Tibial nerve (tissue), 4 donors: ENCODE data around the gene PHKG1. TPM values are rescaled to one million over a fixed set of nuclear protein-coding genes. Genes with fewer than 3 reads are reported as not detected.
A peak's percentile ranks its signal among the peaks of the same experiment; 100 is the strongest.

Source experiments
- DNase-seq, 2 donors: peaks; one replicate each; pipeline ENCODE4 v3.0.0-alpha.2; 2019; ENCODE audit warnings: low spot score in 2 of 2
- H3K27ac ChIP-seq, 4 donors: fragments of 200-600 bp; sonication (generic) in 3 of 4; one replicate each; pipeline ENCODE4 v1.5.1; 2017 to 2019; ENCODE audit warnings: mild to moderate bottlenecking in 1 of 4
- H3K27me3 ChIP-seq, 2 donors: fragments of 200-600 bp; sonication (generic) in 1 of 2; one replicate each; pipeline versions ENCODE4 v1.5.1 to v1.6.0; 2017 to 2019
- H3K36me3 ChIP-seq, 3 donors: fragments of 200-600 bp; sonication (generic); one replicate each; pipeline ENCODE4 v1.5.1; 2018 to 2019
- H3K4me1 ChIP-seq, 4 donors: fragments of 200-600 bp; sonication (generic) in 3 of 4; one replicate each; pipeline ENCODE4 v1.5.1; 2017 to 2019
- H3K4me3 ChIP-seq, 4 donors: fragments of 200-600 bp; sonication (generic) in 3 of 4; one replicate each; pipeline ENCODE4 v1.5.1; 2017 to 2019; ENCODE audit warnings: mild to moderate bottlenecking in 1 of 4, moderate library complexity in 1 of 4
- H3K9me3 ChIP-seq, 4 donors: fragments of 200-600 bp; sonication (generic) in 3 of 4; one replicate each; pipeline ENCODE4 v1.5.1; 2017 to 2019
- EP300 ChIP-seq, 2 donors: sonication (generic); formaldehyde crosslinking; IDR thresholded peaks; one replicate each; pipeline ENCODE4 v1.6.1; 2017; ENCODE audit warnings: antibody characterized with exemption in 2 of 2, mild to moderate bottlenecking in 1 of 2
- POLR2A ChIP-seq, 2 donors: fragments of 450-650 bp; IDR thresholded peaks; one replicate each; pipeline ENCODE4 v1.6.1; 2017; ENCODE audit warnings: antibody characterized with exemption in 2 of 2, mild to moderate bottlenecking in 2 of 2, moderate library complexity in 2 of 2
- WGBS, 2 donors: methylation state at CpG; one replicate each; pipeline ENCODE4 v1.1.5; 2018; 5-methylcytosine and 5-hydroxymethylcytosine counted together
- total RNA-seq, 4 donors: library from RNA; depleted of rRNA; stranded (reverse); fragments of >200 nt; gene quantifications; one replicate each; pipeline ENCODE4 v1.1.0, GENCODE V29; 2016
- TF ChIP-seq, protein P1 (sequence below), 5 experiments: fragments of 200-600 bp in 3 of 5; fragments of 450-650 bp in 2 of 5; sonication (generic) in 3 of 5; IDR thresholded peaks; one replicate each; pipeline ENCODE4 v1.5.1; 2016 to 2019; ENCODE audit warnings: antibody characterized with exemption in 5 of 5, mild to moderate bottlenecking in 3 of 5, moderate library complexity in 2 of 5

Gene PHKG1
- total RNA-seq, 4 donors from 2014 or later = 0.39 to 4.2 (median 1.3) TPM

DNA sequence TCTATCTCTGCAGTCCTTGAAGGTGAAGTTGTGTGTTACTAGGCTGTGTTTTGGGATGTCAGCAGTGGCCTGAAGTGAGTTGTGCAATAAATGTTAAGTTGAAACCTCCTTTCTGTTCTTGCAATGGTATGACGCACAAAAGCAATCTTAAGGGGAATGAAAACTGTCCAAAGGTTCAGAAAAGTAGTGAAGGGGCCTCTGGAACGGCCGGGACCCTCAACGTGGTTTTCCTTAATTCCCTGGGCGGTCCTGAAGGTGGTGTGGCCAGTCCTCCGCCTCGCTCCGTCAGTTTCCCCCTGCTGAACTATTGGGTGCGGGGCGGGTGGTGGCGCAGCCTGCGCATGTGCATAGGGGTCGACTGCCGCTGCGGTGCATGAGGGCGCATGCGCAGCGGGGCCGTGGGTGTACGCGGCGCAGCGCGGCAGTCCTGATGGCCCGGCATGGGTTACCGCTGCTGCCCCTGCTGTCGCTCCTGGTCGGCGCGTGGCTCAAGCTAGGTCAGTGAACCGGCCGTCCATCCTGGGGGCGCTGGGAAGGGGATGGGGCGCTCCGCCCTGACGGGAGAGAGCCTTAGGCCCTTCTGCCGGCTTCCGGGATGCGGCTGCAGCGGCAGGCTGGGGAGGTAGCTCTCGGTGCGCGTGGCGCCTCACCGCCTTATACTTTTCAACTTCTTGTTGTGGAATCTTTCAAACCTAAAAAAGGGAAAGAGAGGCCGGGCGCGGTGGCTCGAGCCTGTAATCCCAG, 28.7 kb downstream of the PHKG1 start, which contains the start of gene SUMF2:
SUMF2 (plus strand) TSS at position 405 of the 744 bp plus-strand sequence; CDS start at position 431, 26 bp downstream.
- H3K4me1 ChIP-seq = peaks cover 0 to 21% (median 3%) of the 10 kb centered on the region in 4 donors
- H3K4me3 ChIP-seq = peak within 1 kb of the TSS; percentile 86 to 100 (median 94)
- no peaks in the 10 kb centered on the region for H3K27me3 ChIP-seq
- TF ChIP-seq, protein P1, sequence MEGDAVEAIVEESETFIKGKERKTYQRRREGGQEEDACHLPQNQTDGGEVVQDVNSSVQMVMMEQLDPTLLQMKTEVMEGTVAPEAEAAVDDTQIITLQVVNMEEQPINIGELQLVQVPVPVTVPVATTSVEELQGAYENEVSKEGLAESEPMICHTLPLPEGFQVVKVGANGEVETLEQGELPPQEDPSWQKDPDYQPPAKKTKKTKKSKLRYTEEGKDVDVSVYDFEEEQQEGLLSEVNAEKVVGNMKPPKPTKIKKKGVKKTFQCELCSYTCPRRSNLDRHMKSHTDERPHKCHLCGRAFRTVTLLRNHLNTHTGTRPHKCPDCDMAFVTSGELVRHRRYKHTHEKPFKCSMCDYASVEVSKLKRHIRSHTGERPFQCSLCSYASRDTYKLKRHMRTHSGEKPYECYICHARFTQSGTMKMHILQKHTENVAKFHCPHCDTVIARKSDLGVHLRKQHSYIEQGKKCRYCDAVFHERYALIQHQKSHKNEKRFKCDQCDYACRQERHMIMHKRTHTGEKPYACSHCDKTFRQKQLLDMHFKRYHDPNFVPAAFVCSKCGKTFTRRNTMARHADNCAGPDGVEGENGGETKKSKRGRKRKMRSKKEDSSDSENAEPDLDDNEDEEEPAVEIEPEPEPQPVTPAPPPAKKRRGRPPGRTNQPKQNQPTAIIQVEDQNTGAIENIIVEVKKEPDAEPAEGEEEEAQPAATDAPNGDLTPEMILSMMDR (IDR thresholded peaks at IDR 0.05) = peak in 3 of 5 experiments; percentile 13 to 60 (median 46)
- TF ChIP-seq POLR2A (IDR thresholded peaks at IDR 0.05) (peak; percentile 80), EP300 (IDR thresholded peaks at IDR 0.05) (peak; percentile 55 to 91)
- peaks cover 0 to 56% (median 11%) of the 10 kb centered on the region in 3 donors for H3K36me3 ChIP-seq
- DNase-seq = peak; percentile 78 to 83
- WGBS, 2 donors = 0% methylated on average over 19 to 42 of the region's 49 CpGs
- H3K9me3 ChIP-seq = no peaks in the 10 kb centered on the region
- H3K27ac ChIP-seq = peak within 1 kb of the TSS; percentile 82 to 94 (median 91)

DNA sequence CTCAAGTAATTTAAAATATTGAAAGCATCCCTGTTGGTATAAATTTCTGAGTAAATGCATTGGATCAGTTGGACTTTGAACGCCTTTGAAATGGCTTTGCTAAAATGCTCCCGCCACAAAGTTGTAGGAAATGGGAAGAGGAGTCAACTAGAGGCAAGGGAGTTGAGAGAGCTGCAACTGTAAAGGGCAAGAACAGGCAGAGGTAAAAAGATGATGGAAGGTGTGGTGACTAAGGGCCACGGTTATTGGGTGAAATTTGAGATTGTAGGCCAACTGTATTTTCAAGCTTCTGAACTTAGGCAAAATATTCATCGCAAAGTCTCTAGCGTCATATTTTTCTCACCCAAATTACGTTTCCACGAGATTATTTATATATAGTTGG, 29.3 kb downstream of the PHKG1 start:
- H3K36me3 ChIP-seq = peaks cover 0 to 56% (median 14%) of the 10 kb centered on the region in 3 donors
- H3K4me3 ChIP-seq = peak overlapping the region in 3 of 4 donors; percentile 86 to 100 (median 94)
- DNase-seq = no peak
- no peaks in the 10 kb centered on the region for H3K9me3 ChIP-seq
- no peaks in the 10 kb centered on the region for H3K27me3 ChIP-seq
- peak overlapping the region; percentile 82 to 94 (median 91) for H3K27ac ChIP-seq
- TF ChIP-seq EP300 (IDR thresholded peaks at IDR 0.05) (no peak), POLR2A (IDR thresholded peaks at IDR 0.05) (no peak)
- TF ChIP-seq, protein P1 (IDR thresholded peaks at IDR 0.05) = no peak
- peaks cover 0 to 21% (median 3%) of the 10 kb centered on the region in 4 donors for H3K4me1 ChIP-seq
- 65 to 70% methylated on average over 7 of the region's 7 CpGs for WGBS, 2 donors

DNA sequence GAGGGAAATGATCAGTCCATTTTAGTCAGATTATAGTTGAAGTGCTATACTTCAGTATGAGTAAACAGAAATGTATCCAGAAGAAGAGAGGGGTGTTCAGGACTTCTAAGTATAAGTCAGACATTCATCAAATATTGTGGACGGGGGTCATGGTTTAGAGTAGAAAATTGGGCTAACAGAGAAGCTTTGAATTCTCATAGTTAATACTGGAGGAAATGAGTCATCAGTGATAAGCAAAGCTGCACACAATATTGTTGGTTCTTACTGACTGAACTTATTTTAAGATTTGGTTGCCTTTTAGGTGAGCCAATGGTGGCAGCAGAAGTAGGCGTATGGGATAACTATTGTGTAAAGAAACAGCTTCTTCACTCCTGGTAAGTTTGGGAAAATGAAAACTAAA, 30.4 kb downstream of the PHKG1 start:
- Histone ChIP-seq H3K4me1 (peaks cover 0 to 21% (median 3%) of the 10 kb centered on the region in 4 donors), H3K36me3 (peaks cover 0 to 63% (median 14%) of the 10 kb centered on the region in 3 donors), H3K9me3 (no peaks in the 10 kb centered on the region), H3K27me3 (no peaks in the 10 kb centered on the region), H3K27ac (peak overlapping the region in 1 of 4 donors; percentile 4), H3K4me3 (no peak overlapping the region)
- DNase-seq = no peak
- 53 to 65% methylated on average over 2 of the region's 2 CpGs for WGBS, 2 donors
- TF ChIP-seq EP300 (IDR thresholded peaks at IDR 0.05) (no peak), POLR2A (IDR thresholded peaks at IDR 0.05) (no peak)
- TF ChIP-seq, protein P1 (IDR thresholded peaks at IDR 0.05) = no peak

DNA sequence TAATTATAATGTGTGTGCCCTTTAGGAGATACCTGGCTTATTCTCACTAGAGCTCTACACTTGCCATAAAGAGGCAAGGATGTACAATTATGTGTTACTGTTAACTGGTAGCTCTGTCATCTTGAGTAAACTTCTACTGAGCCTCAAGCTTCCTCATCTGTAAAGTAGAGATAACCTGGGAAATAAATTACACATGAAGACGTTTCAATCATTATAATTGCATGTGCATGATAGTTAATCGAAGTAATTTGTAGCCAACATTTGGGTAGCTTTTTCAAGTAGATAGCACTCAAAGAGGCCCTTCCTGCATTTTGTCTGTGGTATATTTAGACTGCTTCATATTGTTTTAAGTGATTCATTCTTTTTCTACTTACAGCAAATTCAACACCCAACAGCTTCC, 38.8 kb downstream of the PHKG1 start:
- peaks cover 0 to 29% (median 7%) of the 10 kb centered on the region in 4 donors for H3K4me1 ChIP-seq
- H3K4me3 ChIP-seq = no peak overlapping the region
- DNase-seq = no peak
- H3K27me3 ChIP-seq = no peaks in the 10 kb centered on the region
- WGBS, 2 donors = 77 to 88% methylated on average over 2 of the region's 2 CpGs
- H3K9me3 ChIP-seq = no peaks in the 10 kb centered on the region
- no peak overlapping the region for H3K27ac ChIP-seq
- H3K36me3 ChIP-seq = peaks cover 0 to 58% (median 13%) of the 10 kb centered on the region in 3 donors
- TF ChIP-seq, protein P1 (IDR thresholded peaks at IDR 0.05) = no peak
- TF ChIP-seq EP300 (IDR thresholded peaks at IDR 0.05) = no peak
- no peak for TF ChIP-seq POLR2A (IDR thresholded peaks at IDR 0.05)

DNA sequence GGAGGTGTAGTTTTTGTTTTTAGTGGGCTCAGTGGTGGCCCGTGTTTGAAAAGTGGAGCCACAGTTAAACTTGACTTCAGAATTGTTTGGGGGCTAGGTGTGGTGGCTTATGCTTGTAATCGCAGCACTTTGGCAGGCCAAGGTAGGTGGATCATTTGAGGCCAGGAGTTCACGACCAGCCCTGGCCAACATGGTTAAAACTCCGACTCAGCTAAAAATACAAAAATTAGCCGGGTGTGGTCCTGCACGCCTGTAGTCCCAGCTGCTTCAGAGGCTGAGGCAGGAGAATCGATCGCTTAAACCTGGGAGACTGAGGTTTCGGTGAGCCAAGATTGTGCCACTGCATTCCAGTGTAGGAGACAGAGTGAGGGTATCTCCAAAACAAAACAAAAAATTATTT, 39.4 kb downstream of the PHKG1 start:
- H3K27ac ChIP-seq = no peak overlapping the region
- 84 to 91% methylated on average over 9 of the region's 9 CpGs for WGBS, 2 donors

More for the DNA sequence above, 39.4 kb downstream of the PHKG1 start:
- Histone ChIP-seq H3K36me3 (peaks cover 0 to 52% (median 11%) of the 10 kb centered on the region in 3 donors), H3K4me3 (no peak overlapping the region), H3K27me3 (no peaks in the 10 kb centered on the region), H3K4me1 (peaks cover 0 to 35% (median 7%) of the 10 kb centered on the region in 4 donors), H3K9me3 (no peaks in the 10 kb centered on the region)
- DNase-seq = no peak
- TF ChIP-seq POLR2A (IDR thresholded peaks at IDR 0.05) (no peak), EP300 (IDR thresholded peaks at IDR 0.05) (no peak)
- TF ChIP-seq, protein P1 (IDR thresholded peaks at IDR 0.05) = no peak
